ENCODE measurements around the gene BLOC1S5.

BLOC1S5 gene

DNA sequence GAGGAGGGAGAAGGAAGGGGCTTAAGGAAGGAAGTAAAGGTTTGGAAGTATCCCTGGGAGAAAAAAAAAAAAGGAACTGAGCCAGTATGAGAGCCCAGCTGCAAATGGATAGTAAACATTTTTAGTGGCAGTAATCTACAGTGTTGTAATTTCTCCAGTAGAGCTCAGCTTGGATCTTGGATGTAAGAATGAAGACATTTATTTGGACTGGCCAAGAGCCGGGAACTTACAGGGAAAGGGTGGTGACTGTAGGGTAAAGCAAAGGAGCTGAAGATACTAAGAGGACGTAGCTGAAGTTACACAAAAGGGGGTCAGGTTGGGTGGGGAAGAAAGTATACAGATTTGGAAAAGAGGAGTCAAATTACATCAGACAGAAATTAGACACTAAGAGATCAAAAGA is 24.7 kb upstream of the BLOC1S5 start:
- H3K36me3 ChIP-seq (ENCODE audit: insufficient read depth, low read length) = peaks cover 65% of the 10 kb centered on the region
- no peak overlapping the region for H2AFZ ChIP-seq (ENCODE audit: low read depth, low read length)
- no peaks in the 10 kb centered on the region for H3K27me3 ChIP-seq (ENCODE audit: insufficient read depth, low read length)
- no peak overlapping the region for H3K4me3 ChIP-seq (ENCODE audit: low read length)
- H3K4me1 ChIP-seq (ENCODE audit: insufficient read depth, low read length) = no peaks in the 10 kb centered on the region
- peaks cover 16% of the 10 kb centered on the region for H3K9me3 ChIP-seq (ENCODE audit: low read length)

DNA sequence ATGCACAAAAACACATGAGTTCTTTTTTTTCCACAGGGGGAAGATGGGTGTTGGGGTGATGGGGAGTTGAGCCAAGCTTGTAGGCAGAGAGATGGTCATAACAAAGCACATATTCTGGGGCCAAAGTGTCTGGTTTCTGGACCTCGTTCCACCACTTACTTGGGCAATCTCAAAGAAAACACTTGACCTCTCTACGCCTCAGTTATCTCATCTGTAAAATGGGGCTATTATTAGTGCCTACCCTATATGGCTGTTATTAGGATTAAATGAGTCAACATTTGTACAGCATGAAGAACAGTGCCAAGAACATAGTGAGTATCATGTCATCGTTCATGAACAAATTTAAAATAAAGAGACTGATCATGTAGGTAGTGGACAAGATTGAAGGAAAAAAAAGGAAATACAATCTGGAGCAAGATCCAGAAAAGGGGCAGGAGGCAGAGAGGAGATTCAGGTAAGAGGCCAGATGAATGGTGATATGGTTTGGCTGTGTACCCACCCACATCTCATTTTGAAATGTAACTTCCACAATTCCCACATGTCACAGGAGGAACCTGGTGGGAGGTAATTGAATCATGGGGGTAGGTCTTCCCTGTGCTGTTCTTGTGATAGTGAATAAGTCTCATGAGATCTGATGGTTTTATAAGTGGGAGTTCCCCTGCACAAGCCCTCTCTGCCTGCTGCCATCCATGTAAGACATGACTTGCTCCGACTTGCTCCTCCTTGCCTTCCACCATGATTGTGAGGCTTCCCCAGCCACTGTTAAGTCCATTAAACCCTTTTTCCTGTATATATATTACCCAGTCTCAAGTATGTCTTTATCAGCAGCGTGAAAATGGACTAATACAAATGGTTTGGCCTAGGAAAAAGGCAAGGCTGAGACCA is 23.9 kb upstream of the BLOC1S5 start:
- peaks cover 62% of the 10 kb centered on the region for H3K36me3 ChIP-seq (ENCODE audit: insufficient read depth, low read length)
- H3K27me3 ChIP-seq (ENCODE audit: insufficient read depth, low read length) = no peaks in the 10 kb centered on the region
- H3K4me1 ChIP-seq (ENCODE audit: insufficient read depth, low read length) = no peaks in the 10 kb centered on the region
- H3K9me3 ChIP-seq (ENCODE audit: low read length) = peaks cover 16% of the 10 kb centered on the region
- no peak overlapping the region for H3K4me3 ChIP-seq (ENCODE audit: low read length)
- H2AFZ ChIP-seq (ENCODE audit: low read depth, low read length) = no peak overlapping the region

DNA sequence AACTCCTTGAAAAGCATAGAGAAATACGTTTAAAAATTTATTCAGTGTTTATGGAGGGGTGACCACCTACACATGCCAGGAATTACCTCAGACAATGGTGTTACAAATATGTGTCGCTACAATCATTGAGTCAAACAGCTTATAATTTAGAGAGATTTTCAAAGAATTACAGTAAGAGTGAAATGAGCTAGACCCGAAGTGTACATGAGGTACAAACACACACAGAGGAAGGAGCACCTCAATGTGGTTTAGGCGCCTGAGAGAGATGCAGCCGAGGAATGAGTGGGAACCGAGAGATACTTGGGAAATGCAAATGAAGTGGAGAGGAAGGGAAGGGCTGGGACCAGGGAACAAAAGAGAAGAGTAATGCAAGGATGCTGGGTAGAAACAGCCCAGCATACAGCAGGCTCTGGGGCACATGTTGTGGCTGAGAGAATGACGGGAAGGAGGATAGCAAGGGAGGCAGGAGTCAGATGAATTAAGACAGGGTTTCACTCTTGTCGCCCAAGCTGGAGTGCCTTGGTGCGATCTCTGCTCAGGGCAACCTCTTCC is 22.6 kb upstream of the BLOC1S5 start:
- no peak overlapping the region for H3K4me3 ChIP-seq (ENCODE audit: low read length)
- H3K27me3 ChIP-seq (ENCODE audit: insufficient read depth, low read length) = no peaks in the 10 kb centered on the region
- H2AFZ ChIP-seq (ENCODE audit: low read depth, low read length) = no peak overlapping the region
- no peaks in the 10 kb centered on the region for H3K4me1 ChIP-seq (ENCODE audit: insufficient read depth, low read length)
- peaks cover 15% of the 10 kb centered on the region for H3K9me3 ChIP-seq (ENCODE audit: low read length)
- peaks cover 55% of the 10 kb centered on the region for H3K36me3 ChIP-seq (ENCODE audit: insufficient read depth, low read length)

DNA sequence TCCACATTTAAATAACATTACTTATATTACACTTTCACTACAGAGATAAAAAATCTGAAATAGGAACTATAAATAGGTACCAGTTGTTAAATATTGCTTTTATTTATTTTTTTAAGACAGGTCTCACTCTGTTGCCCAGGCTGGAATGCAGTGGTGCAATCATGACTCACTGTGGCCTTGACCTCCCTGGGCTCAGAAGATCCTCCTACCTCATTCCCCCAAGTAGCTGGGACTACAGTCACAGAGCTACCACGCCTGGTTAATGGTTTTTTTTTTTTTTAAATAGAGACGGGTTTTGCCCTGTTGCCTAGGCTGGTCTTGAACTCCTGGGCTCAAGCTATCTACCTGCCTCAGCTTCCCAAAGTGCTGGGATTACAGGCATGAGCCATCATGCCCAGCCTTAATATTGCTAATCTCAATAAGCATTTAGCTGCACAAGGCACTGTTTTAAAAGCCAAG is 20.9 kb upstream of the BLOC1S5 start:
- Histone ChIP-seq H2AFZ (ENCODE audit: low read depth, low read length) (no peak overlapping the region), H3K9me3 (ENCODE audit: low read length) (peaks cover 11% of the 10 kb centered on the region), H3K4me1 (ENCODE audit: insufficient read depth, low read length) (no peaks in the 10 kb centered on the region), H3K27me3 (ENCODE audit: insufficient read depth, low read length) (no peaks in the 10 kb centered on the region), H3K4me3 (ENCODE audit: low read length) (no peak overlapping the region), H3K36me3 (ENCODE audit: insufficient read depth, low read length) (peaks cover 43% of the 10 kb centered on the region)

DNA sequence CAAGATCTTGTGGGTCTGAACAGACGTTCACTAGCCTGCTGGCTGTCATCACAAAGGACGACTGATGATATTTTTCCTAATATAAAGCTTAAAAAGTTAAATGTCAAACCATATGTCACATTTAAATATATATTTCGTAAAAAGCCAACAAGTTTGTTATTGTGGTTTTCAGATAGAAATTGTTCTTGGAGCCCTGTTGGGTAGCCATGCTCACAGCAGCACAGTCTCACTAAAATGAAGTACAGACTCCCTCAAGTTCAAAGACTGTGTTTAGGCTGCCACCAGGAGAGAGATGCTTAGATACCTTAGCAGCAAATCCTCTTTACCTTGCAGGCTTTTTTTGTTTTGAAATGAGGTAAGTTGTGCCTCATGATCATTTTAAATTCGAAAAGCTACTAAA is 20.4 kb upstream of the BLOC1S5 start:
- no peak overlapping the region for H2AFZ ChIP-seq (ENCODE audit: low read depth, low read length)
- H3K27me3 ChIP-seq (ENCODE audit: insufficient read depth, low read length) = no peaks in the 10 kb centered on the region
- no peaks in the 10 kb centered on the region for H3K4me1 ChIP-seq (ENCODE audit: insufficient read depth, low read length)
- peaks cover 44% of the 10 kb centered on the region for H3K36me3 ChIP-seq (ENCODE audit: insufficient read depth, low read length)
- no peak overlapping the region for H3K4me3 ChIP-seq (ENCODE audit: low read length)
- H3K9me3 ChIP-seq (ENCODE audit: low read length) = peaks cover 11% of the 10 kb centered on the region

DNA sequence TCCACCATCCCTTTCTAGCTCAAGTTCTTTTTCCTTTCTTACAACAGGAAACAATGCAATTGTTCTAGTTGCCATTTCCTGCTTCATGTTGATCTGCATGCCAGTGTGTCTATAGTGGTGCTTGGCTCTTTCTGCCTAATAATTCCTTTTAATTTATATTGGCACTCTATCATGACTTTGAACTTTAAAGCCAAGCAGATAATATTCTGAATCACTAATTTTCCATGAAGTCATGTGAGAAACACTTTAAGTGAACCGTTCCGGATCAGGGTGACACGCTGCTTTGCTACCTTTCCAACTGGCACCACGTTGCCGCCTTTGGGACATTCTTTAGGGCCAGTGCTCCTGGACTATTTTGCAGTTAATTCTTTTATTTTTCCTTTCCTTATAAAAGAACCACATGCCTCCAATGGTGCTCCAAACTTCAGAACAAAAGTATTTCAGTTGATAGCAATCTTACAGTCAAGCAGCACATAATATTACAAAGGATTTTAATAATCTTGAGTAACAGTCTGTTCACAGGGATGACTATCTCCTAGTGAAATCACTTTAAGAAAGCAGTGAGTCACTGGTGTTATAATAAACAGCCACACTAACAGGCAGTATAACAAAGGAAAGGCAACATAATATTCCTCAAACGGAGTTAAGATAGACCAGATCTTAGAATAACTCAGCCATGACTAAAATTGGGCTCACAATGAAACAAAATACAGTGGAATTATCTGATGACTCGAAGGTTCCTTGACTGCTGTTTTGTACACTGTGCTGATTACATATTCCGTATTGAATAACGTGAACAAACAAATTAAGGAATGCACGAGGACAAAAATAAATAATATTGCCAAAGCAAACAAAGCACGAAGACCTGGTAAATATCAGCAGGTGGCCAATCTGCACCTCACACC is 19.0 kb upstream of the BLOC1S5 start:
- Histone ChIP-seq H3K36me3 (ENCODE audit: insufficient read depth, low read length) (peaks cover 31% of the 10 kb centered on the region), H3K9me3 (ENCODE audit: low read length) (peaks cover 2% of the 10 kb centered on the region), H3K4me3 (ENCODE audit: low read length) (no peak overlapping the region), H3K4me1 (ENCODE audit: insufficient read depth, low read length) (no peaks in the 10 kb centered on the region), H2AFZ (ENCODE audit: low read depth, low read length) (no peak overlapping the region), H3K27me3 (ENCODE audit: insufficient read depth, low read length) (no peaks in the 10 kb centered on the region)

DNA sequence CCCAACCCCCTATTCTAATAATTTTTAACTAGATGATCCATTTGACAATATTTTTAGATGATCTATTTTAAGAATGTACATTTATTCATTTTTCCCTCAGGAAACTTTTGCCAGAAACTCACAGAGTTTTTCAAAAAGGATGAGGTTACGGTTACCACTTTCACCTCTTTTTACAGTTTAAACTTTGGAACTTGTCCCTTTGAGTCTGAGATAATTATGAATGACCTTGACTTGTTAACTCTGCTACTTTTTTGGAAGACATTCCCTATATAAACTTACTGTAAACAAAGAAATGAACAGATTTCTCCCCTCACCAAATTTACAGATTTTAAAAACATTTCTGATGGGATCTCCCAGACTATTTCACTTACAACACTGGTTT is 18.4 kb upstream of the BLOC1S5 start:
- peaks cover 25% of the 10 kb centered on the region for H3K36me3 ChIP-seq (ENCODE audit: insufficient read depth, low read length)
- no peaks in the 10 kb centered on the region for H3K27me3 ChIP-seq (ENCODE audit: insufficient read depth, low read length)
- no peak overlapping the region for H3K4me3 ChIP-seq (ENCODE audit: low read length)
- H3K9me3 ChIP-seq (ENCODE audit: low read length) = no peaks in the 10 kb centered on the region
- no peak overlapping the region for H2AFZ ChIP-seq (ENCODE audit: low read depth, low read length)
- H3K4me1 ChIP-seq (ENCODE audit: insufficient read depth, low read length) = no peaks in the 10 kb centered on the region

DNA sequence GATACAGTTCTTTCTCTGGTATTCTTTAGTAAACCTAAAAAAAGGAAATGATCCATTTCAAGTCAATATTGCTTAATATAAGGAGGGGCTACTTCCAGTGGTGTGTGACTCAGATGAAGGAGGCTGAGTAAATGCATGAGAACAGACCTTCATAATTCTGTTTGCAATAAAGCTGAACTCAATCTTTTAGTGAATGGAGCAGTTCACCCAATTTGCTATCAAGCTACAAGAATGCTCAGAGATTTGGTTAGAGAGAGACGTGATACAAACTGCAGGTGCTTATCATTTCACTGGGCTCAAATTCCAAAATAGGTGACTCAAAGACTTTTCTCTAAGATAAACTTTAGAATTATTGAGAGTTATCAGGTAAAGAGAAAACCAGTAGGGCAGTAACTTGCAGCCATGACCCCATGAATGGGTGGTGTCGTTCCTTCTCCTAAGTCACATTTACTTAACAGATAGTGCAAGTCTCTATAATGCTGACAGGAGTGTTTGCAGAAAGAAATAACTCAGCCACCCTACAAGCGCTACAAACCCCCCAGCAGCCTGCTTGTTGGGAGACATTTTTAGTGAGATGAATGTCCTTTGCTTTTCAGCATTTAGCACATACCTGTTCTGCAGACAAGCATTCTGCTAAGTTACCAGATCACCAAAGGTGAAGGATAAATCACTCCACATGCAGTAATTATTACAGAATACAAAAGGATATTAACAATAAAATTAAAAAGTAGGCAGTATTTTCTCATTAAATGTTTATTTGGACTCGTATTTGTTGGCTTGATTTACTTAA is 16.4 kb upstream of the BLOC1S5 start:
- Histone ChIP-seq H3K4me1 (ENCODE audit: insufficient read depth, low read length) (no peaks in the 10 kb centered on the region), H3K36me3 (ENCODE audit: insufficient read depth, low read length) (peaks cover 10% of the 10 kb centered on the region), H3K9me3 (ENCODE audit: low read length) (no peaks in the 10 kb centered on the region), H3K27me3 (ENCODE audit: insufficient read depth, low read length) (no peaks in the 10 kb centered on the region), H2AFZ (ENCODE audit: low read depth, low read length) (no peak overlapping the region), H3K4me3 (ENCODE audit: low read length) (no peak overlapping the region)

DNA sequence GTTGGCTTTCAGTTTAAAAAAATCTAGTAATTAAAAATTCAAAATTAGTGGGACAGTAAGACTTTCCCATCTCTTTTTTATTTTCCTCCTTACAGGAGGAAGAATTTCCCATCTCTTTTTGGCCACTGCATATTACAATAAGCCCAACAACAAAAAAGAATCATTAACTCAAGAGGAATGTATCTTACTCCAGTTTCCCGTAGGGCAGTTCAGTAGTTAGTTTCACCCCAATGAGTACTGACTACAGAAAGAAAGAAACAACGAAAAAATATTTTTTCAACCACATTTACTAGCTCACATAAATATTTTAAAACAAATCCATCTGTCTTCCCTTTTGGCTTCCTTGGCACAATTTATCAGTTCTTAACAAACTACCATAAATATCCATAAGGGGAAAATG is 14.9 kb upstream of the BLOC1S5 start:
- H3K9me3 ChIP-seq (ENCODE audit: low read length) = no peaks in the 10 kb centered on the region
- no peak overlapping the region for H3K4me3 ChIP-seq (ENCODE audit: low read length)
- H3K27me3 ChIP-seq (ENCODE audit: insufficient read depth, low read length) = no peaks in the 10 kb centered on the region
- no peak overlapping the region for H2AFZ ChIP-seq (ENCODE audit: low read depth, low read length)
- H3K36me3 ChIP-seq (ENCODE audit: insufficient read depth, low read length) = peaks cover 6% of the 10 kb centered on the region
- no peaks in the 10 kb centered on the region for H3K4me1 ChIP-seq (ENCODE audit: insufficient read depth, low read length)

DNA sequence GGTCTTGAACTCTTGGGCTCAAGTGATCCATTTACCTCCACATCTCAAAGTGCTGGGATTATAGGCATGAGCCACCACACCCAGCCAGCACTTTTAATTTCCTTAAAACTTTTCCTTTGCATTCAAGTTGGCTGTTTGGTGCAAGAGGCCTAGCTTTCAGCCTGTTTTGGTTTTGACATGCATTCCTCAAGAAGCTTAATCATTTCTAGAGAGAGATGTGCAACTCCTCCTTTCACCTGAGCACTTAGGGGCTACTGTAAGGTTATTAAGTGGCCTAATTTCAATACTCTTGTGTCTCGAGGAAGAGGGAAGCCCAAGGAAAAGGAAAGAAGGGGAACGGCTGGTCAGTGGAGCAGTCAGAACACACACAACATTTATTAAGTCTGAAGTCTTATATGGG is 13.8 kb upstream of the BLOC1S5 start:
- no peaks in the 10 kb centered on the region for H3K27me3 ChIP-seq (ENCODE audit: insufficient read depth, low read length)
- H2AFZ ChIP-seq (ENCODE audit: low read depth, low read length) = no peak overlapping the region
- H3K9me3 ChIP-seq (ENCODE audit: low read length) = no peaks in the 10 kb centered on the region
- H3K4me3 ChIP-seq (ENCODE audit: low read length) = no peak overlapping the region
- no peaks in the 10 kb centered on the region for H3K4me1 ChIP-seq (ENCODE audit: insufficient read depth, low read length)
- peaks cover 5% of the 10 kb centered on the region for H3K36me3 ChIP-seq (ENCODE audit: insufficient read depth, low read length)

DNA sequence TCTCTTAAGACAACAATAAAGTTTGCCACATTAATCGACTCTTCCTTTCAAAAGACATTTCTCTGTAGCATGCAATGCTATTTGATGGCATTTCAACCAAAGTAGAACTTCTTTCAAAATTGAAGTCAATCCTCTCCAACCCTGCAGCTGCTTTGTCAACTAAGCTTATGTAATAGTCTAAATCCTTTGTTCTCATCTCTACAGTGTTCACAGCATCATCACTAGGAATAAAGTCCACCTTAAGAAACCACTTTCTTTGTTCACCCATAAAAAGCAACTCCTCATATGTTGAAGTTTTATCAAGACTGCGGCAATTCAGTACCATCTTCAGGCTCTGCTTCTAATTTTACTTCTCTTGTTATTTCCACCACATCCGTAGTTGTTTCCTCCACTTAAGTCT is 11.5 kb upstream of the BLOC1S5 start:
- H2AFZ ChIP-seq (ENCODE audit: low read depth, low read length) = no peak overlapping the region
- H3K9me3 ChIP-seq (ENCODE audit: low read length) = no peaks in the 10 kb centered on the region
- H3K4me3 ChIP-seq (ENCODE audit: low read length) = no peak overlapping the region
- peaks cover 3% of the 10 kb centered on the region for H3K36me3 ChIP-seq (ENCODE audit: insufficient read depth, low read length)
- no peaks in the 10 kb centered on the region for H3K4me1 ChIP-seq (ENCODE audit: insufficient read depth, low read length)
- no peaks in the 10 kb centered on the region for H3K27me3 ChIP-seq (ENCODE audit: insufficient read depth, low read length)

DNA sequence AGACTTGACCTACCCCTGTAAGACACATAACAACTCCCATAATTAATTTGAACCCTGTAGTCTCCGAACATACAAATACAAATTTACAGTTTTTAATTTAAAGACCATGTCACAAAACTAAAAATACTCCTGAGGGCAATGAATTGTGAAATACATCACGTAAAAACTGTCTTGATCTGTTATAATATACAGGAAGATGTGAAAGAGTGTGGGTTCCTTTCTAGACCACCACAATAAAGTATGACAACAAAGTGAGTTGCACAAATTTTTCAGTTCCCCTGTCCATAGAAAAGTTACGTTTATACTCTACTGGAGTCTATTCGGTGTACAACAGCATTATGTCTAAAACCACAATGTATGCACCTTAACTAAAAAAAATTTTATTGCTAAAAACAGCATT is 11.0 kb upstream of the BLOC1S5 start:
- no peaks in the 10 kb centered on the region for H3K4me1 ChIP-seq (ENCODE audit: insufficient read depth, low read length)
- no peaks in the 10 kb centered on the region for H3K27me3 ChIP-seq (ENCODE audit: insufficient read depth, low read length)

More for the DNA sequence above, 11.0 kb upstream of the BLOC1S5 start:
- H2AFZ ChIP-seq (ENCODE audit: low read depth, low read length) = no peak overlapping the region
- H3K4me3 ChIP-seq (ENCODE audit: low read length) = no peak overlapping the region
- peaks cover 3% of the 10 kb centered on the region for H3K36me3 ChIP-seq (ENCODE audit: insufficient read depth, low read length)
- no peaks in the 10 kb centered on the region for H3K9me3 ChIP-seq (ENCODE audit: low read length)

Measured in neuron (in vitro differentiated cells).